AG09309 (cell line): ENCODE results near the gene NACA2.
"Not testable (repeated sequence)": the region's sequence is repeated elsewhere in the genome, so short reads cannot be mapped to it uniquely, and the experiment has no call there.

Source experiments
- DNase-seq: peaks from one replicate; pipeline ENCODE4 v3.0.0-alpha.2; 2010; ENCODE audit warnings: low read depth
- H3K4me3 ChIP-seq: 2 replicates; pipeline ENCODE4 v1.5.1; 2011; ENCODE audit warnings: mild to moderate bottlenecking, low read depth, low read length, moderate library complexity; ENCODE audit not compliant: control insufficient read depth
- CTCF ChIP-seq: IDR thresholded peaks from 2 replicates; pipeline ENCODE4 v1.5.1; 2011; ENCODE audit warnings: mild to moderate bottlenecking, low read depth, low read length, inconsistent platforms; ENCODE audit not compliant: insufficient read depth, control insufficient read depth; ENCODE audit errors: missing control alignments

NACA2 gene

GRCh38 chr17:61567045-61567802, 23.8 kb downstream of the NACA2 start:
- H3K4me3 ChIP-seq = no peak overlapping the region
- no peak for TF ChIP-seq CTCF
- no peak for DNase-seq

- DNase-seq, H3K4me3 ChIP-seq: not testable (repeated sequence)
These were observed 24.6 kb downstream of the NACA2 start for GRCh38 chr17:61566448-61566847.

- H3K4me3 ChIP-seq = not testable (repeated sequence)
These were observed 25.2 kb downstream of the NACA2 start for GRCh38 chr17:61565850-61566249.

GRCh38 chr17:61565213-61565612, 25.8 kb downstream of the NACA2 start:
- no peak overlapping the region for H3K4me3 ChIP-seq
- TF ChIP-seq CTCF = no peak
- DNase-seq = no peak

More at GRCh38 chr17:61565850-61566249, 25.2 kb downstream of the NACA2 start:
- not testable (repeated sequence) for DNase-seq

GRCh38 chr17:61562287-61562686, 28.7 kb downstream of the NACA2 start:
- no peak for TF ChIP-seq CTCF
- no peak overlapping the region for H3K4me3 ChIP-seq
- no peak for DNase-seq

GRCh38 chr17:61561354-61561753, 29.7 kb downstream of the NACA2 start:
- no peak for TF ChIP-seq CTCF
- H3K4me3 ChIP-seq = no peak overlapping the region
- DNase-seq = no peak

- DNase-seq = no peak
- TF ChIP-seq CTCF = no peak
- H3K4me3 ChIP-seq = no peak overlapping the region
These were observed 30.9 kb downstream of the NACA2 start for GRCh38 chr17:61560071-61560470.
